SU-DHL-6 (cell line): ENCODE data around the gene MDC1.

Experiments used
- H2AFZ ChIP-seq: fragments of 200-600 bp; sonication (generic); 2 replicates; pipeline ENCODE4 v1.6.1; 2014; ENCODE audit warnings: low read depth, mild to moderate bottlenecking, moderate library complexity, mixed read lengths, antibody characterized with exemption, low read length; ENCODE audit not compliant: severe bottlenecking
- H3F3A ChIP-seq: fragments of 200-600 bp; shearing (Covaris generic); 2 replicates; pipeline ENCODE4 v1.6.0; 2016; ENCODE audit warnings: antibody characterized with exemption, mild to moderate bottlenecking; ENCODE audit not compliant: insufficient read depth
- H3K27ac ChIP-seq: fragments of 200-600 bp; sonication (generic); 2 replicates; pipeline ENCODE4 v1.5.1; 2016; ENCODE audit warnings: low read depth, mild to moderate bottlenecking, low read length, moderate library complexity, mixed read lengths
- H3K27me3 ChIP-seq: fragments of 200-600 bp; sonication (generic), shearing (Covaris generic); 2 replicates; pipeline ENCODE4 v1.6.0; 2014; ENCODE audit warnings: mild to moderate bottlenecking, low read length
- H3K36me3 ChIP-seq: fragments of 200-600 bp; sonication (generic); 2 replicates; pipeline ENCODE4 v1.6.1; 2014; ENCODE audit warnings: mild to moderate bottlenecking, low read length, mixed read lengths
- H3K4me2 ChIP-seq: fragments of 300-600, 200-600 bp; shearing (Covaris generic), sonication (generic); 2 replicates; pipeline ENCODE4 v1.6.0; 2014; ENCODE audit warnings: low read length, low read depth, mild to moderate bottlenecking; ENCODE audit not compliant: poor library complexity, severe bottlenecking
- H3K4me3 ChIP-seq: fragments of 200-600 bp; sonication (generic); 2 replicates; pipeline ENCODE4 v1.5.1; 2014; ENCODE audit warnings: antibody characterized with exemption, low read length, mild to moderate bottlenecking, mixed read lengths; ENCODE audit not compliant: insufficient read depth, poor library complexity, severe bottlenecking
- H3K79me2 ChIP-seq: fragments of 200-600 bp; sonication (generic); 2 replicates; pipeline ENCODE4 v1.6.1; 2014; ENCODE audit warnings: mild to moderate bottlenecking, low read length, moderate library complexity; ENCODE audit not compliant: insufficient read depth
- H3K9ac ChIP-seq: fragments of 200-600 bp; sonication (generic); 2 replicates; pipeline ENCODE4 v1.7.0; 2014; ENCODE audit warnings: mild to moderate bottlenecking, low read length
- H3K9me2 ChIP-seq: fragments of 200-600 bp; sonication (generic); replicated peaks from 2 replicates; pipeline ENCODE4 v1.6.1; 2014; ENCODE audit warnings: low read length; ENCODE audit not compliant: insufficient read depth
- H3K9me3 ChIP-seq: fragments of 200-600 bp; sonication (generic); 2 replicates; pipeline ENCODE4 v1.6.1; 2014; ENCODE audit warnings: low read length, mixed read lengths; ENCODE audit not compliant: insufficient read depth
- H4K20me1 ChIP-seq: fragments of 200-600 bp; sonication (generic); 2 replicates; pipeline ENCODE4 v1.6.1; 2014; ENCODE audit warnings: low read depth, mild to moderate bottlenecking, antibody characterized with exemption, low read length, moderate library complexity, mixed read lengths
- CTCF ChIP-seq: fragments of 200-600 bp; sonication (generic); IDR thresholded peaks from one replicate; pipeline ENCODE4 v1.5.1; 2017; ENCODE audit warnings: antibody characterized with exemption, mild to moderate bottlenecking, low read length, moderate library complexity; ENCODE audit not compliant: insufficient read depth, poor library complexity, severe bottlenecking
- EZH2phosphoT487 ChIP-seq: fragments of 200-600 bp; sonication (generic), shearing (Covaris generic); conservative IDR thresholded peaks from 2 replicates; pipeline ENCODE4 v1.6.1; 2018; ENCODE audit warnings: mild to moderate bottlenecking, antibody characterized with exemption, low read length, moderate library complexity, mixed read lengths

The MDC1 gene

GRCh38 chr6:30705620-30706019 lies 11.5 kb downstream of the MDC1 start:
- Histone ChIP-seq H2AFZ (no peak overlapping the region), H3K4me3 (no peak overlapping the region), H3K9me2 (no peaks in the 10 kb centered on the region), H3K27ac (no peak overlapping the region), H3K36me3 (peaks cover 2% of the 10 kb centered on the region; the same call in 1 of the 2 replicates), H3F3A (0 out of 2 replicates have a peak, but pooled peaks cover 4% of the 10 kb centered on the region), H3K9me3 (no peaks in the 10 kb centered on the region), H3K9ac (no peak overlapping the region), H3K27me3 (no peaks in the 10 kb centered on the region), H4K20me1 (no peaks in the 10 kb centered on the region), H3K79me2 (no peaks in the 10 kb centered on the region), H3K4me2 (no peak overlapping the region)
- no peak for TF ChIP-seq CTCF
- TF ChIP-seq EZH2phosphoT487: no peak

- Histone ChIP-seq H2AFZ (no peak overlapping the region), H3K27me3 (no peaks in the 10 kb centered on the region), H3K9me3 (no peaks in the 10 kb centered on the region), H3K9me2 (no peaks in the 10 kb centered on the region), H3K36me3 (peaks cover 4% of the 10 kb centered on the region; the same call in 1 of the 2 replicates), H4K20me1 (no peaks in the 10 kb centered on the region), H3K4me2 (no peak overlapping the region), H3K4me3 (no peak overlapping the region), H3K9ac (no peak overlapping the region), H3K27ac (no peak overlapping the region), H3F3A (0 out of 2 replicates have a peak, but pooled peaks cover 4% of the 10 kb centered on the region), H3K79me2 (no peaks in the 10 kb centered on the region)
- TF ChIP-seq EZH2phosphoT487: no peak
- no peak for TF ChIP-seq CTCF
Measured at GRCh38 chr6:30703821-30704220, 13.3 kb downstream of the MDC1 start.

- no peak overlapping the region for H3K27ac ChIP-seq
- no peaks in the 10 kb centered on the region for H3K27me3 ChIP-seq
- no peak overlapping the region for H3K9ac ChIP-seq
- H3K4me2 ChIP-seq: no peak overlapping the region
- no peaks in the 10 kb centered on the region for H3K9me2 ChIP-seq
- no peak overlapping the region for H2AFZ ChIP-seq
- H3K9me3 ChIP-seq: no peaks in the 10 kb centered on the region
- peaks cover 4% of the 10 kb centered on the region; the same call in 1 of the 2 replicates for H3K36me3 ChIP-seq
- H3K4me3 ChIP-seq: no peak overlapping the region
- 0 out of 2 replicates have a peak, but pooled peaks cover 4% of the 10 kb centered on the region for H3F3A ChIP-seq
- TF ChIP-seq CTCF (no peak), EZH2phosphoT487 (no peak)
- H3K79me2 ChIP-seq: no peaks in the 10 kb centered on the region
- no peaks in the 10 kb centered on the region for H4K20me1 ChIP-seq
Measured at GRCh38 chr6:30703011-30703410, 14.1 kb downstream of the MDC1 start.
